Heart right ventricle (tissue), 16 donors: ENCODE results near the gene FGD3. TPM values are rescaled to one million over a fixed set of nuclear protein-coding genes. Genes with fewer than 3 reads are reported as not detected.

ENCODE experiments used
- ATAC-seq, 8 donors: fragments of 200-7000 bp; cut with Tn5 transposase; one replicate each; pipeline ENCODE4 v1.9.1; 2020; ENCODE audit warnings: mild to moderate bottlenecking in 8 of 8, moderate library complexity in 8 of 8, moderate number of reproducible peaks in 1 of 8
- DNase-seq, 2 donors: peaks; one replicate each; pipeline ENCODE4 v3.0.0-alpha.2; 2020
- H3K27ac ChIP-seq, 10 donors: fragments of 200-600 bp; sonication (generic) in 2 of 10; one replicate each; pipeline versions ENCODE4 v1.5.0 to v1.8.0; 2020 to 2022; ENCODE audit warnings: mild to moderate bottlenecking in 3 of 10
- H3K27me3 ChIP-seq, 7 donors: fragments of 200-600 bp; one replicate each; pipeline ENCODE4 v1.8.0; 2021 to 2022; ENCODE audit warnings: mild to moderate bottlenecking in 2 of 7
- H3K36me3 ChIP-seq, 9 donors: fragments of 200-600 bp; sonication (generic) in 1 of 9; one replicate each; pipeline versions ENCODE4 v1.5.0 to v1.8.0; 2020 to 2022; ENCODE audit warnings: mild to moderate bottlenecking in 2 of 9
- H3K4me1 ChIP-seq, 9 donors: fragments of 200-600 bp; sonication (generic) in 1 of 9; one replicate each; pipeline versions ENCODE4 v1.5.0 to v1.8.0; 2020 to 2022; ENCODE audit warnings: mild to moderate bottlenecking in 4 of 9
- H3K4me3 ChIP-seq, 10 donors: fragments of 200-600 bp; sonication (generic) in 2 of 10; one replicate each; pipeline versions ENCODE4 v1.5.0 to v1.8.0; 2020 to 2022; ENCODE audit warnings: mild to moderate bottlenecking in 7 of 10, moderate library complexity in 2 of 10
- H3K9me3 ChIP-seq, 11 donors: fragments of 200-600 bp in 10 of 11; sonication (generic) in 2 of 11; one replicate each; pipeline versions ENCODE4 v1.5.0 to v1.8.0; 2013 to 2022; ENCODE audit warnings: mild to moderate bottlenecking in 2 of 11, control low read depth in 1 of 11, moderate library complexity in 1 of 11
- CTCF ChIP-seq, 9 donors: fragments of 200-600 bp; sonication (generic) in 2 of 9; IDR thresholded peaks; one replicate each; pipeline versions ENCODE4 v1.5.0 to v1.8.0; 2021 to 2022; ENCODE audit warnings: antibody characterized with exemption in 9 of 9, mild to moderate bottlenecking in 5 of 9, moderate library complexity in 1 of 9
- WGBS, 2 donors: extraction: QIAGEN DNeasy Blood & Tissue Kit; methylation state at CpG; one replicate each; pipeline ENCODE4 v1.1.7; 2013; ENCODE audit warnings: inconsistent platforms in 1 of 2; 5-methylcytosine and 5-hydroxymethylcytosine counted together
- intact Hi-C, 10 donors: fragments of 100-400 bp; cut with DNase I; formaldehyde crosslinking; loops; one replicate each; pipeline versions ENCODE4 v1.11.1 to v1.14.2; 2022
- polyA plus RNA-seq, 2 donors: library from polyadenylated mRNA; stranded (reverse); fragments of 200-250 nt; gene quantifications; one replicate each; pipeline ENCODE4 v1.2.3, GENCODE V29; 2013
- total RNA-seq, 10 donors: library from RNA; stranded (reverse); fragmentation: NEBNext Ultra II Directional in 3 of 10; extraction: Animal tissue kit (Norgen Biotek cat#: 25700) in 3 of 10; gene quantifications; one replicate each; pipeline versions ENCODE4 v1.2.1 to v1.2.4, GENCODE V29; 2021 to 2023
- donor health status: Arrhythmogenic right ventricular cardiomyopathy.
- donor health status: ischemic (EF 13 %, LVEDD 7.1; RV severe dilation, severe dysfunction).
- donor health status: healthy with polysubstance abuse.
- donor health status: DM: no; HTN: yes; CAD: no.
- donor health status: DM: no; HTN: no; CAD: no.
- donor health status: ischemic (EF 25% LVEDD 6.9; RV normal size, moderate dysfunction).
- donor health status: ischemic (EF 25% LVEDD 5.7; RV mildly dilated, moderate dysfunction).
- donor health status: healthy.
- donor health status: DM: yes; HTN: yes; CAD: no.
- donor health status: Ischemic cardiomyopathy.
- donor health status: ischemic (EF 35%, LVEDD 5.7; RV mildly dilated, moderate dysfunction).
- donor health status: nonischemic (EF 11% LVEDD 7.7; RV severe dilation, severe dysfunction).
- donor health status: DM: yes; HTN: yes; CAD: no.
- donor health status: PGD.
- donor health status: ischemic (EF 29% LVEDD 5.4; RV normal size, mild dysfunction).
- donor health status: nonischemic (EF 23%, LVEDD 6.1; RV moderate dilation, normal function).

FGD3 gene
- total and polyA plus RNA-seq, 12 donors: 0.40 to 8.5 (median 2.2) TPM

- intact Hi-C loops: no loop called here
- Histone ChIP-seq H3K4me1 (peaks cover 0 to 62% (median 0%) of the 10 kb centered on the region in 9 donors), H3K36me3 (peaks cover 0 to 60% (median 0%) of the 10 kb centered on the region in 9 donors), H3K9me3 (no peaks in the 10 kb centered on the region), H3K27me3 (no peaks in the 10 kb centered on the region), H3K27ac (no peak overlapping the region), H3K4me3 (no peak overlapping the region)
- no peak for TF ChIP-seq CTCF (IDR thresholded peaks at IDR 0.05)
- no peak for DNase-seq
- WGBS, 2 donors: 86 to 91% methylated on average over 12 of the region's 12 CpGs
- no peak for ATAC-seq
Measured at GRCh38 chr9:93032545-93032944, 85.2 kb downstream of the FGD3 start.

- WGBS, 2 donors: 47 to 53% methylated on average over 6 of the region's 6 CpGs
- Histone ChIP-seq H3K27me3 (no peaks in the 10 kb centered on the region), H3K27ac (no peak overlapping the region), H3K36me3 (peaks cover 0 to 60% (median 0%) of the 10 kb centered on the region in 9 donors), H3K4me1 (peaks cover 0 to 64% (median 0%) of the 10 kb centered on the region in 9 donors), H3K9me3 (no peaks in the 10 kb centered on the region), H3K4me3 (no peak overlapping the region)
- no peak for TF ChIP-seq CTCF (IDR thresholded peaks at IDR 0.05)
- ATAC-seq: no peak
- intact Hi-C loops: no loop called here
- no peak for DNase-seq
Measured at GRCh38 chr9:93033531-93033930, 86.2 kb downstream of the FGD3 start.

GRCh38 chr9:93035106-93035660, 87.9 kb downstream of the FGD3 start:
- Histone ChIP-seq H3K9me3 (no peaks in the 10 kb centered on the region), H3K27ac (no peak overlapping the region), H3K4me1 (peaks cover 0 to 54% (median 0%) of the 10 kb centered on the region in 9 donors), H3K36me3 (peaks cover 0 to 50% (median 0%) of the 10 kb centered on the region in 9 donors), H3K4me3 (no peak overlapping the region), H3K27me3 (no peaks in the 10 kb centered on the region)
- TF ChIP-seq CTCF (IDR thresholded peaks at IDR 0.05): no peak
- DNase-seq (no peak), ATAC-seq (no peak)
- WGBS, 2 donors: 88 to 91% methylated on average over 19 of the region's 19 CpGs
- intact Hi-C loops: no loop called here

GRCh38 chr9:93035821-93036351, 88.6 kb downstream of the FGD3 start:
- no peak overlapping the region for H3K4me3 ChIP-seq
- ATAC-seq (no peak), DNase-seq (no peak)
- 79 to 81% methylated on average over 13 of the region's 13 CpGs for WGBS, 2 donors
- no peak overlapping the region for H3K27ac ChIP-seq
- no peak for TF ChIP-seq CTCF (IDR thresholded peaks at IDR 0.05)
- no peaks in the 10 kb centered on the region for H3K9me3 ChIP-seq
- H3K36me3 ChIP-seq: peaks cover 0 to 43% (median 0%) of the 10 kb centered on the region in 9 donors
- intact Hi-C loops: no loop called here
- peaks cover 0 to 54% (median 0%) of the 10 kb centered on the region in 9 donors for H3K4me1 ChIP-seq
- no peaks in the 10 kb centered on the region for H3K27me3 ChIP-seq
